HG03442 (cell line): ENCODE measurements around the gene SEZ6.

ENCODE experiments used
- ATAC-seq: cut with Tn5 transposase; IDR thresholded peaks from one replicate; pipeline ENCODE4 v1.9.1; 2021; ENCODE audit warnings: mild to moderate bottlenecking, moderate library complexity; ENCODE audit not compliant: unreplicated experiment

The SEZ6 gene

GRCh38 chr17:29003289-29003688 lies 2.5 kb downstream of the SEZ6 start:
- ATAC-seq: no peak

GRCh38 chr17:29002811-29003210 lies 3.0 kb downstream of the SEZ6 start:
- no peak for ATAC-seq

- ATAC-seq: no peak
Observed at GRCh38 chr17:29000973-29001372, 4.9 kb downstream of the SEZ6 start.

- ATAC-seq: no peak
Observed at GRCh38 chr17:28999206-28999605, 6.6 kb downstream of the SEZ6 start.

GRCh38 chr17:28997806-28998205 lies 8.0 kb downstream of the SEZ6 start:
- ATAC-seq: no peak

GRCh38 chr17:28996554-28997096 lies 9.2 kb downstream of the SEZ6 start:
- ATAC-seq: no peak

- ATAC-seq: no peak
Observed at GRCh38 chr17:28993645-28994426, 12.0 kb downstream of the SEZ6 start.

- ATAC-seq: no peak
Observed at GRCh38 chr17:28992625-28993600, 12.9 kb downstream of the SEZ6 start.

- ATAC-seq: no peak
Observed at GRCh38 chr17:28992185-28992584, 13.6 kb downstream of the SEZ6 start.

GRCh38 chr17:28991779-28992178 lies 14.1 kb downstream of the SEZ6 start:
- no peak for ATAC-seq

GRCh38 chr17:28989028-28989427 lies 16.8 kb downstream of the SEZ6 start:
- ATAC-seq: no peak

GRCh38 chr17:28988475-28988874 lies 17.4 kb downstream of the SEZ6 start:
- no peak for ATAC-seq

- no peak for ATAC-seq
Observed at GRCh38 chr17:28986714-28987655, 18.8 kb downstream of the SEZ6 start.

GRCh38 chr17:28985950-28986713 lies 19.7 kb downstream of the SEZ6 start:
- no peak for ATAC-seq

GRCh38 chr17:28983286-28984230 lies 22.3 kb downstream of the SEZ6 start:
- ATAC-seq: no peak

GRCh38 chr17:28982131-28982793 lies 23.6 kb downstream of the SEZ6 start:
- ATAC-seq: no peak

GRCh38 chr17:28978356-28978964 lies 27.4 kb downstream of the SEZ6 start:
- ATAC-seq: no peak
